H1 (cell line): ENCODE measurements around the gene JTB. TPM values are rescaled to one million over a fixed set of nuclear protein-coding genes. Genes with fewer than 3 reads are reported as not detected.

ENCODE experiments used
- CHD1 ChIP-seq: IDR thresholded peaks from 2 replicates; pipeline ENCODE4 v1.6.1; 2012; ENCODE audit warnings: low read depth, low read length, improper control_type of control experiment
- FOSL1 ChIP-seq: IDR thresholded peaks from 2 replicates; pipeline ENCODE4 v1.6.1; 2011; ENCODE audit warnings: mild to moderate bottlenecking, low read depth, low read length, moderate library complexity; ENCODE audit not compliant: insufficient read depth
- JUND ChIP-seq: IDR thresholded peaks from 2 replicates; pipeline ENCODE4 v1.6.1; 2011; ENCODE audit warnings: mild to moderate bottlenecking, improper control_type of control experiment, low read length
- RBBP5 ChIP-seq: IDR thresholded peaks from 2 replicates; pipeline ENCODE4 v1.7.1; 2012; ENCODE audit warnings: low read depth, mild to moderate bottlenecking, inconsistent platforms, low read length, moderate library complexity, borderline replicate concordance
- SAP30 ChIP-seq: fragments of 300-600 bp; sonication (generic); IDR thresholded peaks from 2 replicates; pipeline ENCODE4 v1.7.1; 2012; ENCODE audit warnings: low read length, moderate library complexity, mild to moderate bottlenecking, inconsistent platforms; ENCODE audit not compliant: insufficient read depth, insufficient replicate concordance
- SIX5 ChIP-seq: IDR thresholded peaks from 2 replicates; pipeline ENCODE4 v1.6.1; 2011; ENCODE audit warnings: mild to moderate bottlenecking, low read depth, low read length
- polyA plus RNA-seq, 7 experiments: library from polyadenylated mRNA; depleted of rRNA in 3 of 7; stranded (reverse) in 5 of 7; unstranded in 2 of 7; fragments of >200 nt in 5 of 7; fragments of 200-250 nt in 2 of 7; gene quantifications; 1 replicate in 5 of 7; 2 replicates in 1 of 7; 4 replicates in 1 of 7; pipeline versions ENCODE4 v1.2.1 to v1.2.3, GENCODE V29; 2011 to 2013; ENCODE audit warnings: missing spikeins in 2 of 7, mixed read lengths in 2 of 7
- total RNA-seq: library from RNA; stranded (reverse); fragmentation: NEBNext Ultra II Directional; extraction: Animal tissue kit (Norgen Biotek cat#: 25700); gene quantifications from 2 replicates; pipeline ENCODE4 v1.2.1, GENCODE V29; 2021

JTB gene
- total and polyA plus RNA-seq, 2 of the 8 experiments (the other 6 are each of a cell fraction or from before 2014, with no cell fraction given), result 91.1 to 122 TPM

GRCh38 chr1:153963850-153964331, 13.6 kb downstream of the JTB start (continued):
- TF ChIP-seq SIX5 (no peak), FOSL1 (no peak), CHD1 (0 out of 2 replicates have a peak, but pooled peaks have one; percentile 18), SAP30 (no peak), JUND (no peak), RBBP5 (peak; percentile 56; the same call in 1 of the 2 replicates)
- TF ChIP-seq, all 59 proteins: peak for 9
